GM12878 (cell line): ENCODE results near the gene TCF15. TPM values are rescaled to one million over a fixed set of nuclear protein-coding genes. Genes with fewer than 3 reads are reported as not detected.

Source experiments
- ATAC-seq: fragments of 200-7000 bp; cut with Tn5 transposase; 3 replicates; pipeline ENCODE4 v1.9.1; 2020; ENCODE audit warnings: mild to moderate bottlenecking, moderate library complexity
- BruUV-seq: library from RNA; stranded (reverse); fragments of 400-500 nt; replicated peaks from 2 replicates; lab custom pipeline; 2021; lab: Mats Ljungman, UMichigan
- CTCF ChIA-PET: fragments of 300-600 bp; sonication (Branson Sonifier 250); formaldehyde crosslinking; extraction: SDS; loops from one replicate; lab custom pipeline; 2021; ENCODE audit warnings: inconsistent platforms; lab: Yijun Ruan, JAX
- POLR2A ChIA-PET: fragments of 350-600 bp; formaldehyde crosslinking; extraction: SDS; loops from one replicate; lab custom pipeline; 2021; ENCODE audit warnings: inconsistent platforms; lab: Charles Lee
- RAD21 ChIA-PET: fragments of 300-600 bp; sonication (Branson Sonifier 250); formaldehyde crosslinking; loops from one replicate; lab custom pipeline; 2023; ENCODE audit warnings: antibody characterized with exemption; ENCODE audit not compliant: unreplicated experiment; lab: Charles Lee
- SMC1A ChIA-PET: fragments of 300-600 bp; sonication (Branson Sonifier 250); formaldehyde crosslinking; loops from one replicate; lab custom pipeline; 2023; ENCODE audit not compliant: unreplicated experiment, uncharacterized antibody; lab: Charles Lee
- DNase-seq: peaks from one replicate; pipeline ENCODE4 v3.0.0-alpha.2; 2011; ENCODE audit warnings: low read depth, low spot score
- FAIRE-seq: peaks from 3 replicates; lab custom pipeline; 2011; peaks lifted over from hg19 to GRCh38; lab: Jason Lieb, UNC
- H2AFZ ChIP-seq: 2 replicates; pipeline ENCODE4 v1.6.0; 2011; ENCODE audit warnings: low read depth, low read length, control low read depth; ENCODE audit not compliant: control insufficient read depth
- H3K27ac ChIP-seq: 2 replicates; pipeline ENCODE4 v1.5.1; 2011; ENCODE audit warnings: control low read depth; ENCODE audit not compliant: control insufficient read depth, insufficient read depth
- H3K27me3 ChIP-seq, 2 experiments: replicated peaks in 1 of 2; 2 replicates each; pipeline versions ENCODE4 v1.6.0 to v1.6.1; 2011; ENCODE audit warnings: low read length in 1 of 2; ENCODE audit not compliant: control insufficient read depth in 2 of 2, insufficient read depth in 2 of 2
- H3K36me3 ChIP-seq, 2 experiments: 2 replicates each; pipeline ENCODE4 v1.5.1; 2011; ENCODE audit warnings: low read length in 1 of 2; ENCODE audit not compliant: control insufficient read depth in 2 of 2, insufficient read depth in 2 of 2
- H3K4me1 ChIP-seq: 2 replicates; pipeline ENCODE4 v1.6.1; 2011; ENCODE audit warnings: mild to moderate bottlenecking, low read length, moderate library complexity, mixed read lengths; ENCODE audit not compliant: control insufficient read depth, insufficient read depth
- H3K4me2 ChIP-seq: 2 replicates; pipeline ENCODE4 v1.6.0; 2011; ENCODE audit warnings: control low read depth; ENCODE audit not compliant: control insufficient read depth, insufficient read depth
- H3K4me3 ChIP-seq: fragments of 200-600 bp; sonication (generic); 2 replicates; pipeline ENCODE4 v1.5.1; 2016
- H3K79me2 ChIP-seq: 2 replicates; pipeline ENCODE4 v1.6.0; 2011; ENCODE audit warnings: low read length; ENCODE audit not compliant: control insufficient read depth, insufficient read depth
- H3K9ac ChIP-seq: 2 replicates; pipeline ENCODE4 v1.8.0; 2011; ENCODE audit warnings: low read length, control low read depth, mixed read lengths; ENCODE audit not compliant: control insufficient read depth, insufficient read depth
- H3K9me3 ChIP-seq: replicated peaks from 3 replicates; pipeline ENCODE4 v1.5.1; 2011; ENCODE audit warnings: mild to moderate bottlenecking, low read length; ENCODE audit not compliant: control insufficient read depth, insufficient read depth
- H4K20me1 ChIP-seq: 2 replicates; pipeline ENCODE4 v1.6.0; 2011; ENCODE audit not compliant: control insufficient read depth, insufficient read depth
- ASH2L ChIP-seq: fragments of 300-600, 200-600 bp; sonication (generic); IDR thresholded peaks from 2 replicates; pipeline ENCODE4 v1.6.1; 2017; ENCODE audit warnings: low read depth, mild to moderate bottlenecking, borderline replicate concordance
- CBX3 ChIP-seq: fragments of 200-600 bp; sonication (generic); IDR thresholded peaks from 2 replicates; pipeline ENCODE4 v1.6.1; 2016; ENCODE audit warnings: low read depth, borderline replicate concordance
- CREM ChIP-seq: IDR thresholded peaks from 2 replicates; pipeline ENCODE4 v1.6.1; 2014; ENCODE audit warnings: antibody characterized with exemption, low read depth
- GATAD2B ChIP-seq: fragments of 450-650 bp; conservative IDR thresholded peaks from 2 replicates; pipeline ENCODE4 v1.6.1; 2017; ENCODE audit warnings: low read depth, mild to moderate bottlenecking, moderate library complexity
- NR2F1 ChIP-seq: fragments of 450-650 bp; conservative IDR thresholded peaks from 2 replicates; pipeline ENCODE4 v1.6.1; 2017; ENCODE audit warnings: mild to moderate bottlenecking
- PML ChIP-seq: IDR thresholded peaks from 2 replicates; pipeline ENCODE4 v1.6.1; 2012; ENCODE audit warnings: low read length, inconsistent platforms
- RELB ChIP-seq: fragments of 450-650 bp; IDR thresholded peaks from 2 replicates; pipeline ENCODE4 v1.6.1; 2017; ENCODE audit warnings: low read depth, mild to moderate bottlenecking, moderate library complexity
- SMAD5 ChIP-seq: IDR thresholded peaks from 2 replicates; pipeline ENCODE4 v1.6.1; 2016; ENCODE audit warnings: antibody characterized with exemption, low read depth
- TCF7 ChIP-seq: IDR thresholded peaks from 2 replicates; pipeline ENCODE4 v1.6.1; 2014; ENCODE audit warnings: antibody characterized with exemption, borderline replicate concordance
- USF1 ChIP-seq: IDR thresholded peaks from 2 replicates; pipeline ENCODE4 v1.6.1; 2011; ENCODE audit warnings: borderline replicate concordance, low read depth, mild to moderate bottlenecking, moderate library complexity, mixed read lengths, low read length; ENCODE audit not compliant: insufficient read depth; ENCODE audit errors: extremely low read length
- ZBTB4 ChIP-seq: fragments of 450-650 bp; formaldehyde crosslinking; IDR thresholded peaks from 2 replicates; pipeline ENCODE4 v1.4.0; 2022; ENCODE audit warnings: mild to moderate bottlenecking, moderate library complexity
- ZNF274 ChIP-seq: IDR thresholded peaks from one replicate; pipeline ENCODE4 v1.8.0; 2011; ENCODE audit not compliant: insufficient read length, insufficient read depth
- ZNF592 ChIP-seq: fragments of 450-650 bp; IDR thresholded peaks from 2 replicates; pipeline ENCODE4 v1.6.1; 2017; ENCODE audit warnings: mild to moderate bottlenecking, moderate library complexity
- ZZZ3 ChIP-seq: IDR thresholded peaks from 2 replicates; pipeline ENCODE4 v1.6.1; 2011; ENCODE audit warnings: low read depth; ENCODE audit not compliant: control insufficient read depth, insufficient read length
- WGBS: methylation state at CpG from one replicate; pipeline ENCODE4 v1.1.6; 2016; ENCODE audit warnings: low lambda C conversion rate; ENCODE audit not compliant: insufficient replicate concordance, insufficient coverage; ENCODE audit errors: missing lambda C conversion rate; 5-methylcytosine and 5-hydroxymethylcytosine counted together
- in situ Hi-C: fragments of 300-500 bp; cut with MboI; formaldehyde crosslinking; loops from 9 replicates; pipeline ENCODE4 v1.14.3; 2018; ENCODE audit warnings: mixed read lengths
- intact Hi-C: fragments of 100-400 bp; cut with micrococcal nuclease; formaldehyde crosslinking; loops from one replicate; pipeline ENCODE4 v1.14.2; 2022; ENCODE audit not compliant: unreplicated experiment
- polyA plus RNA-seq, 11 experiments: library from polyadenylated mRNA; depleted of rRNA in 4 of 11; unstranded in 6 of 11; stranded (reverse) in 5 of 11; fragments of >200 nt; fragmentation: Nextera tagmentation in 4 of 11; fragmentation: Illumina TruSeq in 1 of 11; extraction: Ambion mirVana in 4 of 11; extraction: Trizol in 1 of 11; gene quantifications; 1 replicate in 1 of 11; 2 replicates in 10 of 11; pipeline versions ENCODE4 v1.2.1 to v1.2.3, GENCODE V29; 2011 to 2016; ENCODE audit warnings: inconsistent platforms in 2 of 11, missing spikeins in 2 of 11, low read depth in 1 of 11
- total RNA-seq, 4 experiments: library from RNA; depleted of rRNA in 3 of 4; stranded (reverse); fragments of >200 nt in 3 of 4; fragmentation: Illumina TruSeq in 1 of 4; extraction: Trizol in 1 of 4; gene quantifications; 2 replicates each; pipeline versions ENCODE4 v1.2.1 to v1.2.3, GENCODE V29; 2013 to 2021

TCF15 gene
- total and polyA plus RNA-seq, 10 of the 15 experiments (the other 5 are each of a cell fraction or from before 2014, with no cell fraction given), result 0.08 TPM; not detected in 9

GRCh38 chr20:558117-558516 is 52.0 kb downstream of the TCF15 start (continued):
- TF ChIP-seq ZBTB4 (no peak), ZNF274 (no peak)

GRCh38 chr20:556984-557383 is 53.1 kb downstream of the TCF15 start:
- DNase-seq (no peak), ATAC-seq (no peak), FAIRE-seq (no peak)
- RAD21 ChIA-PET, result no interaction called here
- no peaks in the 10 kb centered on the region for H3K36me3 ChIP-seq
- H3K4me2 ChIP-seq, result no peak overlapping the region
- SMC1A ChIA-PET, result interaction anchor here (0.7 kb wide), 1 partner anchor 110 kb away, joined by 3 read pairs; no protein-coding TSS in a partner anchor
- 49% methylated on average over 2 of the region's 2 CpGs for WGBS
- H3K9ac ChIP-seq, result no peak overlapping the region
- POLR2A ChIA-PET, result no interaction called here
- no peaks in the 10 kb centered on the region for H3K4me1 ChIP-seq
- no peaks in the 10 kb centered on the region for H3K79me2 ChIP-seq
- no peak overlapping the region for H2AFZ ChIP-seq
- no peak overlapping the region for H3K4me3 ChIP-seq
- no peaks in the 10 kb centered on the region; a peak in 3 of 4 replicates for H3K27me3 ChIP-seq
- no peaks in the 10 kb centered on the region for H4K20me1 ChIP-seq
- in situ Hi-C loops, result no loop called here
- intact Hi-C loops, result no loop called here
- CTCF ChIA-PET, result interaction anchor here (1.5 kb wide), 1 partner anchor 89 kb away, joined by 7 read pairs; no protein-coding TSS in a partner anchor
- H3K27ac ChIP-seq, result no peak overlapping the region
- no peaks in the 10 kb centered on the region for H3K9me3 ChIP-seq
- BruUV-seq, result no TSS peak
- no peak for TF ChIP-seq ZZZ3
- TF ChIP-seq CREM, result no peak
- no peak for TF ChIP-seq NR2F1
- no peak for TF ChIP-seq PML
- no peak for TF ChIP-seq RELB
- no peak for TF ChIP-seq SMAD5
- TF ChIP-seq USF1, result no peak
- TF ChIP-seq ASH2L, result no peak
- no peak for TF ChIP-seq ZNF592
- no peak for TF ChIP-seq TCF7
- no peak for TF ChIP-seq CBX3
- TF ChIP-seq GATAD2B, result no peak
